Loucy (cell line): ENCODE results near the gene KLHL40.

Source experiments
- H2AFZ ChIP-seq: fragments of 200-600 bp; sonication (generic); 2 replicates; pipeline ENCODE4 v1.6.0; 2016; ENCODE audit warnings: antibody characterized with exemption, mild to moderate bottlenecking, low read length, moderate library complexity
- H3F3A ChIP-seq: fragments of 200-600 bp; 2 replicates; pipeline ENCODE4 v1.6.0; 2016; ENCODE audit warnings: antibody characterized with exemption, low read depth, mild to moderate bottlenecking
- H3K27me3 ChIP-seq: fragments of 200-600 bp; sonication (generic); 2 replicates; pipeline ENCODE4 v1.6.1; 2014; ENCODE audit warnings: low read length, mild to moderate bottlenecking; ENCODE audit not compliant: insufficient read depth, poor library complexity, severe bottlenecking
- H3K36me3 ChIP-seq: fragments of 200-600 bp; sonication (generic); 2 replicates; pipeline ENCODE4 v1.6.1; 2016; ENCODE audit warnings: low read length; ENCODE audit not compliant: insufficient read depth
- H3K4me1 ChIP-seq: fragments of 200-600 bp; sonication (generic); 2 replicates; pipeline ENCODE4 v1.5.1; 2014; ENCODE audit warnings: low read length, mild to moderate bottlenecking; ENCODE audit not compliant: insufficient read depth, poor library complexity, severe bottlenecking
- H3K4me2 ChIP-seq: fragments of 200-600 bp; sonication (generic); 2 replicates; pipeline ENCODE4 v1.6.0; 2014; ENCODE audit warnings: antibody characterized with exemption, low read length, low read depth, mild to moderate bottlenecking; ENCODE audit not compliant: poor library complexity, severe bottlenecking
- H3K4me3 ChIP-seq: fragments of 200-600 bp; sonication (generic); 2 replicates; pipeline ENCODE4 v1.5.1; 2014; ENCODE audit warnings: low read length, mild to moderate bottlenecking, mixed read lengths; ENCODE audit not compliant: poor library complexity, severe bottlenecking
- H3K79me2 ChIP-seq: fragments of 200-600 bp; sonication (generic); 2 replicates; pipeline ENCODE4 v1.6.1; 2014; ENCODE audit warnings: low read length; ENCODE audit not compliant: insufficient read depth
- H3K9ac ChIP-seq: fragments of 200-600 bp; sonication (generic); 2 replicates; pipeline ENCODE4 v1.6.0; 2014; ENCODE audit warnings: mild to moderate bottlenecking, low read depth, low read length, moderate library complexity; ENCODE audit not compliant: poor library complexity, severe bottlenecking
- H3K9me2 ChIP-seq: fragments of 200-600 bp; sonication (generic); replicated peaks from 2 replicates; pipeline ENCODE4 v1.6.1; 2016; ENCODE audit warnings: low read depth, low read length, mixed read lengths
- H3K9me3 ChIP-seq: fragments of 200-600 bp; sonication (generic); 2 replicates; pipeline ENCODE4 v1.6.1; 2014; ENCODE audit warnings: mild to moderate bottlenecking, antibody characterized with exemption, low read length, low read depth; ENCODE audit not compliant: insufficient read depth
- H4K20me1 ChIP-seq: fragments of 200-600 bp; sonication (generic); 2 replicates; pipeline ENCODE4 v1.6.0; 2014; ENCODE audit warnings: antibody characterized with exemption, low read length, mild to moderate bottlenecking; ENCODE audit not compliant: insufficient read depth, poor library complexity, severe bottlenecking
- CTCF ChIP-seq: fragments of 200-600 bp; sonication (generic); conservative IDR thresholded peaks from 2 replicates; pipeline ENCODE4 v1.5.1; 2014; ENCODE audit warnings: mild to moderate bottlenecking, antibody characterized with exemption, low read length
- EZH2phosphoT487 ChIP-seq: fragments of 200-600 bp; IDR thresholded peaks from 2 replicates; pipeline ENCODE4 v1.6.1; 2018; ENCODE audit warnings: antibody characterized with exemption, mild to moderate bottlenecking, moderate library complexity, borderline replicate concordance

The KLHL40 gene

GRCh38 chr3:42702066-42702951 lies 17.0 kb downstream of the KLHL40 start, which contains the start of gene HHATL:
TSS of gene HHATL (minus strand) at chr3:42702798. CDS start at chr3:42700826, 1,972 bp downstream.
- Histone ChIP-seq H3K4me1 (no peaks in the 10 kb centered on the region), H3K9ac (no peak within 1 kb of the TSS), H3K79me2 (no peaks in the 10 kb centered on the region), H3K9me2 (no peaks in the 10 kb centered on the region), H3K36me3 (no peaks in the 10 kb centered on the region), H3F3A (no peaks in the 10 kb centered on the region), H3K9me3 (no peaks in the 10 kb centered on the region), H3K4me3 (no peak within 1 kb of the TSS), H2AFZ (no peak within 1 kb of the TSS), H4K20me1 (no peaks in the 10 kb centered on the region), H3K27me3 (no peaks in the 10 kb centered on the region), H3K4me2 (no peak within 1 kb of the TSS)
- no peak for TF ChIP-seq CTCF

- H3K36me3 ChIP-seq: no peaks in the 10 kb centered on the region
- H2AFZ ChIP-seq: no peak overlapping the region
- TF ChIP-seq CTCF (no peak), EZH2phosphoT487 (no peak)
- no peak overlapping the region for H3K9ac ChIP-seq
- H3K9me3 ChIP-seq: no peaks in the 10 kb centered on the region
- no peak overlapping the region for H3K4me2 ChIP-seq
- no peaks in the 10 kb centered on the region for H3K79me2 ChIP-seq
- no peaks in the 10 kb centered on the region for H3F3A ChIP-seq
- H4K20me1 ChIP-seq: no peaks in the 10 kb centered on the region
- H3K9me2 ChIP-seq: no peaks in the 10 kb centered on the region
- no peak overlapping the region for H3K4me3 ChIP-seq
- no peaks in the 10 kb centered on the region for H3K27me3 ChIP-seq
- no peaks in the 10 kb centered on the region for H3K4me1 ChIP-seq
Measured at GRCh38 chr3:42702982-42703694, 17.8 kb downstream of the KLHL40 start.

GRCh38 chr3:42703695-42704025 lies 18.3 kb downstream of the KLHL40 start:
- Histone ChIP-seq H4K20me1 (no peaks in the 10 kb centered on the region), H3K36me3 (no peaks in the 10 kb centered on the region), H3K9me2 (no peaks in the 10 kb centered on the region), H3K4me1 (no peaks in the 10 kb centered on the region), H3K4me2 (no peak overlapping the region), H3K27me3 (no peaks in the 10 kb centered on the region), H3K9ac (no peak overlapping the region), H2AFZ (no peak overlapping the region), H3K9me3 (no peaks in the 10 kb centered on the region), H3K79me2 (no peaks in the 10 kb centered on the region), H3K4me3 (no peak overlapping the region), H3F3A (no peaks in the 10 kb centered on the region)
- TF ChIP-seq EZH2phosphoT487: no peak
- TF ChIP-seq CTCF: no peak
